ENCODE data around the gene DUSP22. TPM values are rescaled to one million over a fixed set of nuclear protein-coding genes. Genes with fewer than 3 reads are reported as not detected.

DUSP22 gene
- total RNA-seq, 1 experiment from 2014 or later = 25.0 TPM

DNA sequence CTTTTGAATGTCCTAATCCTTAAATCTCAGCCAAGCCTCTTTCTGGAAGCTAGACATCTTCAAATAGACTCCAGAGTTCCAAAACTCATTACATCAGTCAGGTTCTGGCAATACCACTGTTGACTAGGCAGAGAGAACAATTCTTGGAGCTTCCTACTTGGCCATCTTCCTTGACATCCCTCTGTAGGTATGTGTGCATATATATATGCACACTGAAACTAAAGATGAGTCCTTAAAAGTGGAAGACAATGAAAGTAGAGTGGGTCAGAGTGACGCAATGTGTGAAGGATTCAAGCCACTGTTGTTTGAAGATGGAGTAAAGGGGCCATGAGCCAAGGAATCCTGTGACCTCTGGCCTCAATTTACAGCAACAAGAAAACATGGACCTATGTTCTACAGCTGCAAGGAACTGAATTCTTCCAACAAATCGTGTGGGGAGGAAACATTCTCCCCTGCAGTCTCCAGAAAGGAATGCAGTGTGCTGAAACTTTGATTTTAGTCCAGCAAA lies 18.7 kb upstream of the DUSP22 start:
- no peak for DNase-seq
- Histone ChIP-seq H4K20me1 (ENCODE audit: control insufficient read depth, insufficient read depth, insufficient read length) (no peaks in the 10 kb centered on the region), H3K18ac (ENCODE audit: insufficient read length, low read depth, low read length) (no peak overlapping the region), H2BK15ac (ENCODE audit: low read depth, low read length) (no peak overlapping the region), H4K91ac (ENCODE audit: insufficient read length, low read depth, low read length) (no peak overlapping the region), H3K79me1 (ENCODE audit: insufficient read depth, low read depth, low read length, poor library complexity, severe bottlenecking) (no peaks in the 10 kb centered on the region), H3K9ac (ENCODE audit: extremely low read depth, insufficient read length, low read length) (no peak overlapping the region), H3K14ac (ENCODE audit: insufficient read depth, low read length) (no peak overlapping the region), H2BK120ac (ENCODE audit: low read depth, low read length, poor library complexity, severe bottlenecking) (no peak overlapping the region), H3K23me2 (ENCODE audit: insufficient read length, low read depth, low read length, poor library complexity, severe bottlenecking) (no peaks in the 10 kb centered on the region), H3K27me3 (ENCODE audit: insufficient read depth, low read length) (no peaks in the 10 kb centered on the region), H2BK5ac (ENCODE audit: insufficient read length, low read length) (no peak overlapping the region), H2BK20ac (ENCODE audit: low read depth, low read length, poor library complexity, severe bottlenecking) (no peak overlapping the region), H3T11ph (ENCODE audit: low read length) (no peak overlapping the region), H3K4ac (ENCODE audit: low read depth, low read length) (no peak overlapping the region), H3K79me2 (ENCODE audit: insufficient read depth, low read length) (no peaks in the 10 kb centered on the region), H4K8ac (replicated peaks; ENCODE audit: insufficient read length, low read depth, low read length) (no peak overlapping the region), H2AK5ac (ENCODE audit: insufficient read length, low read length) (no peak overlapping the region), H2BK12ac (ENCODE audit: insufficient read length, low read depth, low read length) (no peak overlapping the region), H3K9me3 (ENCODE audit: control insufficient read depth, low read depth, low read length) (peaks cover 6% of the 10 kb centered on the region), H3K4me2 (ENCODE audit: insufficient read depth, insufficient read length, low read length) (no peak overlapping the region), H3K56ac (ENCODE audit: insufficient read length, low read depth, low read length) (no peak overlapping the region), H3K27ac (ENCODE audit: insufficient read length, low read depth, low read length) (no peak overlapping the region), H4K5ac (ENCODE audit: insufficient read length, low read depth, low read length) (no peak overlapping the region), H3K4me1 (ENCODE audit: insufficient read depth, low read length) (no peaks in the 10 kb centered on the region), H2AFZ (ENCODE audit: low read length) (no peak overlapping the region), H3K23ac (ENCODE audit: insufficient read length, low read depth, low read length) (no peak overlapping the region)
- TF ChIP-seq, protein P1, sequence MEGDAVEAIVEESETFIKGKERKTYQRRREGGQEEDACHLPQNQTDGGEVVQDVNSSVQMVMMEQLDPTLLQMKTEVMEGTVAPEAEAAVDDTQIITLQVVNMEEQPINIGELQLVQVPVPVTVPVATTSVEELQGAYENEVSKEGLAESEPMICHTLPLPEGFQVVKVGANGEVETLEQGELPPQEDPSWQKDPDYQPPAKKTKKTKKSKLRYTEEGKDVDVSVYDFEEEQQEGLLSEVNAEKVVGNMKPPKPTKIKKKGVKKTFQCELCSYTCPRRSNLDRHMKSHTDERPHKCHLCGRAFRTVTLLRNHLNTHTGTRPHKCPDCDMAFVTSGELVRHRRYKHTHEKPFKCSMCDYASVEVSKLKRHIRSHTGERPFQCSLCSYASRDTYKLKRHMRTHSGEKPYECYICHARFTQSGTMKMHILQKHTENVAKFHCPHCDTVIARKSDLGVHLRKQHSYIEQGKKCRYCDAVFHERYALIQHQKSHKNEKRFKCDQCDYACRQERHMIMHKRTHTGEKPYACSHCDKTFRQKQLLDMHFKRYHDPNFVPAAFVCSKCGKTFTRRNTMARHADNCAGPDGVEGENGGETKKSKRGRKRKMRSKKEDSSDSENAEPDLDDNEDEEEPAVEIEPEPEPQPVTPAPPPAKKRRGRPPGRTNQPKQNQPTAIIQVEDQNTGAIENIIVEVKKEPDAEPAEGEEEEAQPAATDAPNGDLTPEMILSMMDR (conservative IDR thresholded peaks at IDR 0.05) = no peak
- Mint-ChIP-seq H3K27me3 (ENCODE audit: low read depth) (peaks cover 3% of the 10 kb centered on the region; the same call in 1 of the 2 replicates), H3K4me1 (peaks cover 0 to 4% of the 10 kb centered on the region in 2 experiments; a peak in 1 of 4 replicates), H3K9me3 (peaks cover 30 to 36% of the 10 kb centered on the region in 2 experiments), H3K27ac (no peak overlapping the region), H3K4me3 (no peak overlapping the region), H3K36me3 (ENCODE audit: insufficient read depth in 1 of 3, low read depth in 3 of 3) (no peaks in the 10 kb centered on the region)
- WGBS (ENCODE audit: extremely low coverage, insufficient read length, low lambda C conversion rate) = no CpG with 5 or more reads among the region's 2 CpGs

Data from H9 (cell line).